Neutrophil (primary cell): ENCODE results near the gene TNIK.

Experiments
- H3K27ac ChIP-seq: fragments of 200-600 bp; sonication (generic); 2 replicates; pipeline ENCODE4 v1.5.1; 2016; ENCODE audit warnings: mild to moderate bottlenecking, moderate library complexity
- H3K27me3 ChIP-seq: fragments of 200-600 bp; sonication (generic); 2 replicates; pipeline ENCODE4 v1.6.0; 2016; ENCODE audit warnings: mild to moderate bottlenecking
- H3K36me3 ChIP-seq: fragments of 200-600 bp; sonication (generic); 2 replicates; pipeline ENCODE4 v1.5.1; 2017
- H3K4me1 ChIP-seq, 2 experiments: fragments of 200-600 bp in 1 of 2; sonication (generic) in 1 of 2; 1 replicate in 1 of 2; 2 replicates in 1 of 2; pipeline versions ENCODE4 v1.5.1 to v1.6.1; 2013 to 2016; ENCODE audit warnings: low read depth in 1 of 2, low read length in 1 of 2, mild to moderate bottlenecking in 1 of 2, moderate library complexity in 1 of 2; ENCODE audit not compliant: control insufficient read depth in 1 of 2, insufficient read depth in 1 of 2
- H3K4me3 ChIP-seq, 2 experiments: fragments of 200-600 bp in 1 of 2; sonication (generic) in 1 of 2; 1 replicate in 1 of 2; 2 replicates in 1 of 2; pipeline ENCODE4 v1.5.1; 2013 to 2016; ENCODE audit warnings: low read depth in 1 of 2, low read length in 1 of 2, mild to moderate bottlenecking in 1 of 2, moderate library complexity in 1 of 2
- H3K9me3 ChIP-seq: fragments of 200-600 bp; sonication (generic); 2 replicates; pipeline ENCODE4 v1.5.1; 2016
- CTCF ChIP-seq: fragments of 200-600 bp; sonication (generic); IDR thresholded peaks from 2 replicates; pipeline ENCODE4 v1.5.1; 2016; ENCODE audit warnings: antibody characterized with exemption

TNIK gene

GRCh38 chr3:171157980-171158379 lies 302.2 kb downstream of the TNIK start:
- Histone ChIP-seq H3K4me3 (no peak overlapping the region), H3K27me3 (no peaks in the 10 kb centered on the region), H3K4me1 (no peaks in the 10 kb centered on the region), H3K9me3 (no peaks in the 10 kb centered on the region), H3K36me3 (no peaks in the 10 kb centered on the region), H3K27ac (no peak overlapping the region)
- no peak for TF ChIP-seq CTCF

GRCh38 chr3:171157286-171157685 lies 302.9 kb downstream of the TNIK start:
- Histone ChIP-seq H3K27me3 (no peaks in the 10 kb centered on the region), H3K9me3 (no peaks in the 10 kb centered on the region), H3K4me3 (no peak overlapping the region), H3K4me1 (no peaks in the 10 kb centered on the region), H3K27ac (no peak overlapping the region), H3K36me3 (no peaks in the 10 kb centered on the region)
- TF ChIP-seq CTCF = no peak

GRCh38 chr3:171156401-171157010 lies 303.7 kb downstream of the TNIK start:
- Histone ChIP-seq H3K4me3 (no peak overlapping the region), H3K27ac (no peak overlapping the region), H3K4me1 (no peaks in the 10 kb centered on the region), H3K9me3 (no peaks in the 10 kb centered on the region), H3K27me3 (no peaks in the 10 kb centered on the region), H3K36me3 (no peaks in the 10 kb centered on the region)
- TF ChIP-seq CTCF = no peak

- Histone ChIP-seq H3K27me3 (no peaks in the 10 kb centered on the region), H3K9me3 (no peaks in the 10 kb centered on the region), H3K36me3 (no peaks in the 10 kb centered on the region), H3K4me1 (no peaks in the 10 kb centered on the region), H3K27ac (no peak overlapping the region), H3K4me3 (no peak overlapping the region)
- no peak for TF ChIP-seq CTCF
Observed at GRCh38 chr3:171155122-171155700, 305.0 kb downstream of the TNIK start.

DNA sequence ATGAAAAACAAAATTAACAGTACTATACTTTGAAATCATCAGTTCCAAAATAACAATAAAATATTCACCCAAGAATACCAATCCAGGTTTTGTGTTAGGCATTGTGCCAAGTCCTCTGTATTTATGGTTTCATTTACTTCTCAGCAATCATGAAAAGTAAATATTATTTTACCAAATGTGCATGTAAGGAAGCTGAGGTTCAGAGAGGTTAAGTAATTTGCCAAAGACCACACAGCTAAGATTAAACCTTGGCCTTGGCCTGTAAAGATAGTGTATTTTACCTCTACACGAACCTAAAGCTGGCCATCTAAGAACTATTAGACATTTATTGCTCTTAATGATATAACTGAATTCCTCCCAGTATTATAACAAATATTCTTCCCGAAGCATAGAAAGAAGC lies 309.3 kb downstream of the TNIK start:
- Histone ChIP-seq H3K9me3 (no peaks in the 10 kb centered on the region), H3K4me1 (no peaks in the 10 kb centered on the region), H3K27me3 (no peaks in the 10 kb centered on the region), H3K36me3 (no peaks in the 10 kb centered on the region), H3K4me3 (no peak overlapping the region), H3K27ac (no peak overlapping the region)
- TF ChIP-seq CTCF = no peak
